Measurements from ENCODE around the gene PARVG. TPM values are rescaled to one million over a fixed set of nuclear protein-coding genes. Genes with fewer than 3 reads are reported as not detected.

Gene PARVG
- total RNA-seq, 1 experiment from 2014 or later, result 0.23 TPM

GRCh38 chr22:44247346-44247745 lies 66.6 kb downstream of the PARVG start:
- no peak overlapping the region for H3K4me3 Mint-ChIP-seq (ENCODE audit: unreplicated experiment)
- H3K27me3 Mint-ChIP-seq (ENCODE audit: insufficient read depth, unreplicated experiment), result peaks cover 8% of the 10 kb centered on the region
- no peaks in the 10 kb centered on the region for H3K9me3 Mint-ChIP-seq (ENCODE audit: unreplicated experiment)
- intact Hi-C loops (cut with micrococcal nuclease), result no loop called here
- POLR2A ChIA-PET, result no interaction called here
- no peak for DNase-seq (ENCODE audit: unreplicated experiment)
- H3K4me1 Mint-ChIP-seq (ENCODE audit: insufficient read depth, unreplicated experiment), result no peaks in the 10 kb centered on the region
- BruUV-seq (replicated peaks), result no TSS peak
- CTCF ChIA-PET, result interaction anchor here (1.0 kb wide), 1 partner anchor 379 kb away, joined by 4 read pairs; no protein-coding TSS in a partner anchor
- no peaks in the 10 kb centered on the region for H3K36me3 Mint-ChIP-seq (ENCODE audit: insufficient read depth, unreplicated experiment)
- TF ChIP-seq, protein P1, sequence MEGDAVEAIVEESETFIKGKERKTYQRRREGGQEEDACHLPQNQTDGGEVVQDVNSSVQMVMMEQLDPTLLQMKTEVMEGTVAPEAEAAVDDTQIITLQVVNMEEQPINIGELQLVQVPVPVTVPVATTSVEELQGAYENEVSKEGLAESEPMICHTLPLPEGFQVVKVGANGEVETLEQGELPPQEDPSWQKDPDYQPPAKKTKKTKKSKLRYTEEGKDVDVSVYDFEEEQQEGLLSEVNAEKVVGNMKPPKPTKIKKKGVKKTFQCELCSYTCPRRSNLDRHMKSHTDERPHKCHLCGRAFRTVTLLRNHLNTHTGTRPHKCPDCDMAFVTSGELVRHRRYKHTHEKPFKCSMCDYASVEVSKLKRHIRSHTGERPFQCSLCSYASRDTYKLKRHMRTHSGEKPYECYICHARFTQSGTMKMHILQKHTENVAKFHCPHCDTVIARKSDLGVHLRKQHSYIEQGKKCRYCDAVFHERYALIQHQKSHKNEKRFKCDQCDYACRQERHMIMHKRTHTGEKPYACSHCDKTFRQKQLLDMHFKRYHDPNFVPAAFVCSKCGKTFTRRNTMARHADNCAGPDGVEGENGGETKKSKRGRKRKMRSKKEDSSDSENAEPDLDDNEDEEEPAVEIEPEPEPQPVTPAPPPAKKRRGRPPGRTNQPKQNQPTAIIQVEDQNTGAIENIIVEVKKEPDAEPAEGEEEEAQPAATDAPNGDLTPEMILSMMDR (IDR thresholded peaks at IDR 0.05; ENCODE audit: unreplicated experiment), result no peak
- H3K27ac Mint-ChIP-seq (ENCODE audit: low read depth, unreplicated experiment), result no peak overlapping the region

DNA sequence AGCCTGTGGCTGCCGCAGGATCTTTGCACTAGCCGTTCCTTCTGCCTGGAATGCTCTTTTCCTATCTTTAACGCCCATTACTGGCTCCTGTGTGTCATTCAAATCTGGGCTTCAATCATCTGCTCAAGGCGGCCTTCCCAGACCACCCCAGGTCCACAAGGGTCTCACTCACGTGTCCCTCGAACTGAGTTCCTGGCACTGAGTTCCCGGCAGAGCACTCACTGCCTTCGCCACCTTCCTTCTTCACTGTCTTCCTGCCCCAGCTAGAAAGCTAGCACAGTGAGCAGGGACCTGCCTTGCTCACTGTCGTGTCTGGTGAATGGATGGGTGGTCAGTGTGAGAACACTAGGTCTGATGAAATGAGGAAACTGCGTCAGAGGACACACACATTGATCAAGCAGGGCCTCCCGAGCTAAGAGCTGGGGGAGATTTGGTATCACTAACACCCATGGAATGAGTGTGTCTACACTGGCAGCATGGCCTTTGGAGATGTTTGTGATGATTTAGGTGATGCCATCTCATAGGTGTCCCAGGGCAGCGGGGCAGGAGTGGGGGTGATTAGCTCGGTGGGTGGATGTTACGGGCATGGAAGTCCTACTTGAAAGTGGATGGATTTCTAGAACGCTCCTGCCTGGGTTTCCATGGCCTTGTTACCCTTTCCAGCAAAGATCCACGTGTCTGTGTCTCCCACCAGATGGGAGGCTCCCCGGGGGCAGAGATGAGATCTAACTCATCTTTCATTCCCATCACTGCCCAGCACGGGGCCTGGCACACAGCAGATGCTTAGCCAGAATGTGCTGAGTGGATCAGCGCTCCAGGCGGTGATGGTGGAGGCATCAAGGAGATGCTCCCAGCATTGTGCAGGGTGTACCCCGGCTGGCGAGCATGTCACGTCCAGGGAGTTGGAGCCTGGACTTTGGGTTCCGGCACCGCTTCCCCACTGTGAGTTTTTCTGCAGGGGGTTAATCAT lies 67.5 kb downstream of the PARVG start:
- POLR2A ChIA-PET, result no interaction called here

GRCh38 chr22:44248926-44249325 lies 68.2 kb downstream of the PARVG start:
- BruUV-seq (replicated peaks), result no TSS peak
- Mint-ChIP-seq H3K36me3 (ENCODE audit: insufficient read depth, unreplicated experiment) (no peaks in the 10 kb centered on the region), H3K27me3 (ENCODE audit: insufficient read depth, unreplicated experiment) (no peaks in the 10 kb centered on the region), H3K27ac (ENCODE audit: low read depth, unreplicated experiment) (no peak overlapping the region), H3K9me3 (ENCODE audit: unreplicated experiment) (no peaks in the 10 kb centered on the region), H3K4me3 (ENCODE audit: unreplicated experiment) (no peak overlapping the region), H3K4me1 (ENCODE audit: insufficient read depth, unreplicated experiment) (no peaks in the 10 kb centered on the region)
- POLR2A ChIA-PET, result no interaction called here
- CTCF ChIA-PET, result no interaction called here
- intact Hi-C loops (cut with micrococcal nuclease), result no loop called here
- TF ChIP-seq, protein P1 (IDR thresholded peaks at IDR 0.05; ENCODE audit: unreplicated experiment), result no peak
- no peak for DNase-seq (ENCODE audit: unreplicated experiment)

More for the DNA sequence above, 67.5 kb downstream of the PARVG start:
- BruUV-seq (replicated peaks), result no TSS peak
- no peak for DNase-seq (ENCODE audit: unreplicated experiment)
- Mint-ChIP-seq H3K27ac (ENCODE audit: low read depth, unreplicated experiment) (no peak overlapping the region), H3K4me3 (ENCODE audit: unreplicated experiment) (no peak overlapping the region), H3K4me1 (ENCODE audit: insufficient read depth, unreplicated experiment) (no peaks in the 10 kb centered on the region), H3K36me3 (ENCODE audit: insufficient read depth, unreplicated experiment) (no peaks in the 10 kb centered on the region), H3K9me3 (ENCODE audit: unreplicated experiment) (no peaks in the 10 kb centered on the region), H3K27me3 (ENCODE audit: insufficient read depth, unreplicated experiment) (no peaks in the 10 kb centered on the region)
- intact Hi-C loops (cut with micrococcal nuclease), result no loop called here
- TF ChIP-seq, protein P1 (IDR thresholded peaks at IDR 0.05; ENCODE audit: unreplicated experiment), result no peak
- CTCF ChIA-PET, result interaction anchor here (0.6 kb wide), 2 partner anchors 114 to 862 kb away, joined by 3 read pairs; no protein-coding TSS in a partner anchor

DNA sequence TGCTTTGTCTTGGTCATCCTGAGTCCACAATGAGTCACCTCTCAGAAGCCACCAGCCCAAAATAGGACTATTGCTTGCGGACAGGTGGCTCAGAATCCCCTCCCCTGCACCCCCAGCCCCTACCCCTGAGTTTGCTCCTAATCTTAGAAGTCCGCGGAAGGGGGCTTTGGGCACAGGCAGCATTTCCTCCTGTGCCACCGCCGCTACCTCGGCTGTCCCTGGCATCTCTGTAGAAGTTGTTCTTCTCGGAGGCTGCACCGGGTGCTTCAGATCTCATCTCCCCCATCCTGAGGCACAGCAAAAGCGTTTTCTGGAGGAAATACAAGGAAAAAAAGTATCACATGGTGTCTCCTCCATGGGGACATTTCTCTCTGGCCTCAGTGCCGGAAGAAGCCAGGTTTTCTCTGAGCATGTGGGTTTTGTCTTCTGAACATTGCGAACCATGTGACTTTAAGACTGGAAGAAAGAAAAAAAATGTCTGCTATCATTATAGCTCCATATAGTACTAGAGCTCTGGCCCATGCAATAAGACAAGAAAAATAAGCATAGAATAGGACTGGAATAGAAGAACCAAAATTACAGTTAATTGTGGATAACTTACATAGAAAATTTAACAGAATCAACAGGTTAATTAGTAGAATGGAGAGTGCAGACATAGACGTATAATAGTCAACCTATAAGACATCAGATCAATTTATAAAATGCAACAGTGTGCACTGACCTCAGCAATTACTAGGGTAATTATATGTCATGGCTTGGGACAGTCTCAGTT lies 68.8 kb downstream of the PARVG start:
- no peaks in the 10 kb centered on the region for H3K4me1 Mint-ChIP-seq (ENCODE audit: insufficient read depth, unreplicated experiment)
- ChIA-PET CTCF (no interaction called here), POLR2A (no interaction called here)
- no peaks in the 10 kb centered on the region for H3K9me3 Mint-ChIP-seq (ENCODE audit: unreplicated experiment)
- H3K36me3 Mint-ChIP-seq (ENCODE audit: insufficient read depth, unreplicated experiment), result no peaks in the 10 kb centered on the region
- no TSS peak for BruUV-seq (replicated peaks)
- H3K27ac Mint-ChIP-seq (ENCODE audit: low read depth, unreplicated experiment), result no peak overlapping the region
- DNase-seq (ENCODE audit: unreplicated experiment), result no peak
- H3K27me3 Mint-ChIP-seq (ENCODE audit: insufficient read depth, unreplicated experiment), result peaks cover 2% of the 10 kb centered on the region
- TF ChIP-seq, protein P1 (IDR thresholded peaks at IDR 0.05; ENCODE audit: unreplicated experiment), result no peak
- intact Hi-C loops (cut with micrococcal nuclease), result no loop called here
- H3K4me3 Mint-ChIP-seq (ENCODE audit: unreplicated experiment), result no peak overlapping the region

Measured in MCF 10A (cell line).